ENCODE data around the gene RNF141. TPM values are rescaled to one million over a fixed set of nuclear protein-coding genes. Genes with fewer than 3 reads are reported as not detected.

Gene RNF141
- total and polyA plus RNA-seq, 2 donors (not counting 3 experiments of a cell fraction or from before 2014, with no cell fraction given): 9.4 to 32.4 TPM

DNA sequence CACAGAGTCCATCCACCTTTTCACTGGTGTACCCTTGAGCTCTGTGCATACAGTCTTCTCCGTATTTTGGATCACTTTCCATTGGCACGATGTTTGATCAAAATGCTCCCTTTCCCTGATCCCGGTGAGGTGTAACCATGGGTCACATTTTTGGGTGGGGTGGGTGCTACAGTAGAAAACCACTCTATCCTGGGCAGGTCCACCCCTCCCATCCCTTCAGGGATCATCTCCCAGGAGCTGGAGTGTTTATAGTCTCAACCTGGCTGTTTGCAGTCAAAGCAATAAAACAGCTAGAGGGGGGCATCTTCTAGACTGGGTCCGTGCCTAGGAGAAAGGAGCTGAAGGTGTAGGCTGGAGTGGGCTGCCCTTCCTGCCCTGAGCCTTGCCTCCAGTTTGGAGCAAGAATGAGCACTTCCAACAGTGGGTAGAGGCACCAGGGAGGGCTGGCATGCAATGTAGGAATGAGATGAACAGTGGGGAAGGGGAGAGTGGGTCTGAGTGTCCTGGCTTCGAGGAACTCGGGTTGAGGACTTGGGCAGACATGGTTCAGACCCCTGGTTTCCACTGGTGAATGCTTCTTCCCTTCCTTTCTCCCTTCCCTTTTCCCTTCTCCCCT, 38.8 kb downstream of the RNF141 start:
- Histone ChIP-seq H3K27ac (ENCODE audit: insufficient read depth, low read depth, low read length) (no peak overlapping the region), H3K4me2 (ENCODE audit: insufficient read depth, low read length) (no peak overlapping the region), H3K36me3 (ENCODE audit: control insufficient read depth in 2 of 2, extremely low read depth in 1 of 2, insufficient read depth in 2 of 2, low read length in 2 of 2) (no peaks in the 10 kb centered on the region), H3K9ac (replicated peaks; ENCODE audit: extremely low read depth, insufficient read depth, low read length) (no peak overlapping the region), H3K4me1 (ENCODE audit: control insufficient read depth, extremely low read depth, insufficient read depth, low read length) (peaks cover 19% of the 10 kb centered on the region), H3K4me3 (replicated peaks in 1 of 3; ENCODE audit: insufficient read depth in 1 of 3, low read depth in 1 of 3, low read length in 3 of 3) (no peak overlapping the region), H4K20me1 (replicated peaks; ENCODE audit: control insufficient read depth, extremely low read depth, insufficient read depth, low read length) (no peaks in the 10 kb centered on the region), H2AFZ (ENCODE audit: low read depth, low read length) (no peak overlapping the region), H3K79me2 (ENCODE audit: control insufficient read depth, insufficient read depth, low read length) (no peaks in the 10 kb centered on the region), H3K27me3 (ENCODE audit: control insufficient read depth in 2 of 2, insufficient read depth in 2 of 2, low read length in 2 of 2) (no peaks in the 10 kb centered on the region), H3K9me3 (replicated peaks; ENCODE audit: control insufficient read depth, insufficient read depth, low read length) (no peaks in the 10 kb centered on the region), H3K9me1 (replicated peaks; ENCODE audit: control insufficient read depth, extremely low read depth, insufficient read depth, low read length) (no peaks in the 10 kb centered on the region)
- no peak for TF ChIP-seq MYC (IDR thresholded peaks at IDR 0.05; ENCODE audit: low read depth, low read length)
- no peak for TF ChIP-seq POLR2AphosphoS5 (IDR thresholded peaks at IDR 0.05; ENCODE audit: insufficient read depth, low read depth, low read length)
- TF ChIP-seq POLR2A (IDR thresholded peaks at IDR 0.05; ENCODE audit: low read depth, low read length): no peak
- no peak for TF ChIP-seq EZH2 (IDR thresholded peaks at IDR 0.05; ENCODE audit: borderline replicate concordance, low read depth, low read length, severe bottlenecking)
- TF ChIP-seq, protein P1, sequence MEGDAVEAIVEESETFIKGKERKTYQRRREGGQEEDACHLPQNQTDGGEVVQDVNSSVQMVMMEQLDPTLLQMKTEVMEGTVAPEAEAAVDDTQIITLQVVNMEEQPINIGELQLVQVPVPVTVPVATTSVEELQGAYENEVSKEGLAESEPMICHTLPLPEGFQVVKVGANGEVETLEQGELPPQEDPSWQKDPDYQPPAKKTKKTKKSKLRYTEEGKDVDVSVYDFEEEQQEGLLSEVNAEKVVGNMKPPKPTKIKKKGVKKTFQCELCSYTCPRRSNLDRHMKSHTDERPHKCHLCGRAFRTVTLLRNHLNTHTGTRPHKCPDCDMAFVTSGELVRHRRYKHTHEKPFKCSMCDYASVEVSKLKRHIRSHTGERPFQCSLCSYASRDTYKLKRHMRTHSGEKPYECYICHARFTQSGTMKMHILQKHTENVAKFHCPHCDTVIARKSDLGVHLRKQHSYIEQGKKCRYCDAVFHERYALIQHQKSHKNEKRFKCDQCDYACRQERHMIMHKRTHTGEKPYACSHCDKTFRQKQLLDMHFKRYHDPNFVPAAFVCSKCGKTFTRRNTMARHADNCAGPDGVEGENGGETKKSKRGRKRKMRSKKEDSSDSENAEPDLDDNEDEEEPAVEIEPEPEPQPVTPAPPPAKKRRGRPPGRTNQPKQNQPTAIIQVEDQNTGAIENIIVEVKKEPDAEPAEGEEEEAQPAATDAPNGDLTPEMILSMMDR (IDR thresholded peaks at IDR 0.05; ENCODE audit: extremely low read depth in 1 of 2, insufficient read depth in 1 of 2, low read depth in 1 of 2, low read length in 2 of 2): no peak
- no peak for TF ChIP-seq FOS (IDR thresholded peaks at IDR 0.05; ENCODE audit: borderline replicate concordance, insufficient read depth, low read length)
- TF ChIP-seq JUN (IDR thresholded peaks at IDR 0.05; ENCODE audit: borderline replicate concordance, insufficient read depth, insufficient read length, low read depth): no peak
- TF ChIP-seq, protein P2, sequence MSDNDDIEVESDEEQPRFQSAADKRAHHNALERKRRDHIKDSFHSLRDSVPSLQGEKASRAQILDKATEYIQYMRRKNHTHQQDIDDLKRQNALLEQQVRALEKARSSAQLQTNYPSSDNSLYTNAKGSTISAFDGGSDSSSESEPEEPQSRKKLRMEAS (IDR thresholded peaks at IDR 0.05; ENCODE audit: insufficient read depth, insufficient read length): no peak
- no peak for TF ChIP-seq GATA2 (IDR thresholded peaks at IDR 0.05; ENCODE audit: insufficient read depth, insufficient read length, low read depth, low read length)
- ChIA-PET CTCF (interaction anchor here (0.8 kb wide), 1 partner anchor 10 kb away, joined by 3 read pairs; no protein-coding TSS in a partner anchor), POLR2A (no interaction called here)
- FAIRE-seq: no peak
- intact Hi-C loops (cut with micrococcal nuclease): no loop called here
- no peak for DNase-seq (ENCODE audit: low read depth, low spot score)
- dilution Hi-C loops (cut with MboI; ENCODE audit: extremely low pct_ligation_motif_present, low sequenced_read_pairs): no loop called here
- no TSS peak for BruUV-seq (replicated peaks)
